H1 (cell line): ENCODE measurements around the gene PNRC1. TPM values are rescaled to one million over a fixed set of nuclear protein-coding genes. Genes with fewer than 3 reads are reported as not detected.

Experiments
- CTCF ChIA-PET: fragments of 300-600 bp; sonication (Branson Sonifier 250); formaldehyde crosslinking; loops from one replicate; lab custom pipeline; 2021; ENCODE audit not compliant: partially characterized antibody; lab: Charles Lee
- POLR2A ChIA-PET: fragments of 300-600 bp; sonication (Branson Sonifier 250); formaldehyde crosslinking; loops from one replicate; lab custom pipeline; 2021; ENCODE audit warnings: inconsistent platforms; ENCODE audit not compliant: partially characterized antibody; lab: Charles Lee
- DNase-seq, 2 experiments: peaks; one replicate each; pipeline versions ENCODE4 v3.0.0 to v3.0.0-alpha.2; 2010 to 2022; ENCODE audit warnings: low spot score in 2 of 2, low read depth in 1 of 2, mixed read lengths in 1 of 2
- FAIRE-seq: peaks from 2 replicates; lab custom pipeline; 2011; peaks lifted over from hg19 to GRCh38; lab: Jason Lieb, UNC
- H2AFZ ChIP-seq: 2 replicates; pipeline ENCODE4 v1.8.1; 2012; ENCODE audit warnings: low read length, inconsistent platforms
- H2AK5ac ChIP-seq: 2 replicates; pipeline ENCODE4 v1.6.1; 2013; ENCODE audit warnings: low read depth, low read length
- H2BK120ac ChIP-seq: replicated peaks from 2 replicates; pipeline ENCODE3; 2013; ENCODE audit warnings: low read depth, low read length, inconsistent platforms
- H2BK12ac ChIP-seq: 2 replicates; pipeline ENCODE4 v1.6.1; 2013; ENCODE audit warnings: low read depth, low read length
- H2BK15ac ChIP-seq: 2 replicates; pipeline ENCODE4 v1.6.1; 2013; ENCODE audit warnings: low read length
- H2BK20ac ChIP-seq: 2 replicates; pipeline ENCODE4 v1.6.1; 2013; ENCODE audit warnings: low read length
- H2BK5ac ChIP-seq: 2 replicates; pipeline ENCODE4 v1.6.1; 2013; ENCODE audit warnings: low read depth, low read length
- H3K14ac ChIP-seq: 2 replicates; pipeline ENCODE4 v1.6.1; 2013; ENCODE audit warnings: inconsistent platforms; ENCODE audit not compliant: insufficient read length
- H3K18ac ChIP-seq: 2 replicates; pipeline ENCODE4 v1.6.1; 2013; ENCODE audit warnings: low read length; ENCODE audit errors: extremely low read depth
- H3K23ac ChIP-seq: 2 replicates; pipeline ENCODE4 v1.6.1; 2013; ENCODE audit warnings: inconsistent platforms; ENCODE audit not compliant: insufficient read length
- H3K23me2 ChIP-seq: 2 replicates; pipeline ENCODE4 v1.6.1; 2013; ENCODE audit warnings: low read depth, low read length
- H3K27ac ChIP-seq: 2 replicates; pipeline ENCODE4 v1.6.1; 2011; ENCODE audit warnings: low read depth, low read length, inconsistent platforms
- H3K27me3 ChIP-seq, 4 experiments: replicated peaks in 1 of 4; 1 replicate in 1 of 4; 2 replicates in 3 of 4; pipeline versions ENCODE4 v1.6.1 to v1.8.1; 2011 to 2013; ENCODE audit warnings: low read length in 3 of 4, mild to moderate bottlenecking in 3 of 4, inconsistent platforms in 2 of 4, mixed read lengths in 2 of 4, moderate library complexity in 1 of 4; ENCODE audit not compliant: control insufficient read depth in 3 of 4, insufficient read depth in 3 of 4; ENCODE audit errors: extremely low read depth in 1 of 4
- H3K36me3 ChIP-seq, 4 experiments: 2 replicates each; pipeline versions ENCODE4 v1.6.1 to v1.8.1; 2011 to 2013; ENCODE audit warnings: mild to moderate bottlenecking in 4 of 4, low read length in 3 of 4, moderate library complexity in 2 of 4, control low read depth in 1 of 4, inconsistent platforms in 1 of 4; ENCODE audit not compliant: insufficient read depth in 4 of 4, control insufficient read depth in 2 of 4
- H3K4ac ChIP-seq: replicated peaks from 2 replicates; pipeline ENCODE3; 2013; ENCODE audit warnings: low read length, low read depth, mixed read lengths, inconsistent platforms; ENCODE audit not compliant: insufficient read length
- H3K4me1 ChIP-seq, 4 experiments: replicated peaks in 1 of 4; 1 replicate in 1 of 4; 2 replicates in 3 of 4; pipeline versions ENCODE4 v1.6.1 to v1.8.1; 2011 to 2013; ENCODE audit warnings: low read length in 3 of 4, inconsistent platforms in 2 of 4, mixed read lengths in 1 of 4; ENCODE audit not compliant: insufficient read depth in 4 of 4, control insufficient read depth in 3 of 4
- H3K4me2 ChIP-seq, 2 experiments: 2 replicates each; pipeline versions ENCODE4 v1.6.1 to v1.8.1; 2011 to 2013; ENCODE audit warnings: low read depth in 2 of 2, low read length in 2 of 2, control low read depth in 1 of 2, inconsistent platforms in 1 of 2, mild to moderate bottlenecking in 1 of 2; ENCODE audit not compliant: insufficient read depth in 1 of 2
- H3K4me3 ChIP-seq, 4 experiments: fragments of 200-600, 300-600 bp in 1 of 4; sonication (generic), shearing (Covaris generic), sonication (Bioruptor Twin) in 1 of 4; 2 replicates each; pipeline versions ENCODE4 v1.5.1 to v1.8.1; 2011 to 2016; ENCODE audit warnings: low read length in 4 of 4, low read depth in 3 of 4, control low read depth in 2 of 4, inconsistent platforms in 2 of 4, mild to moderate bottlenecking in 2 of 4, mixed read lengths in 1 of 4, moderate library complexity in 1 of 4; ENCODE audit not compliant: insufficient read depth in 2 of 4; ENCODE audit errors: extremely low read depth in 1 of 4
- H3K56ac ChIP-seq: replicated peaks from 2 replicates; pipeline ENCODE3; 2013; ENCODE audit warnings: low read depth, mild to moderate bottlenecking, mixed read lengths, low read length, inconsistent platforms; ENCODE audit not compliant: insufficient read length
- H3K79me1 ChIP-seq: 2 replicates; pipeline ENCODE4 v1.6.1; 2013; ENCODE audit warnings: low read depth, low read length, control low read depth
- H3K79me2 ChIP-seq, 2 experiments: 2 replicates each; pipeline versions ENCODE4 v1.6.1 to v1.8.1; 2012 to 2013; ENCODE audit warnings: low read length in 2 of 2, mild to moderate bottlenecking in 2 of 2, inconsistent platforms in 1 of 2; ENCODE audit not compliant: insufficient read depth in 2 of 2, control insufficient read depth in 1 of 2
- H3K9ac ChIP-seq, 4 experiments: replicated peaks in 1 of 4; 1 replicate in 1 of 4; 2 replicates in 3 of 4; pipeline versions ENCODE4 v1.6.1 to v1.8.1; 2011 to 2013; ENCODE audit warnings: low read depth in 3 of 4, low read length in 3 of 4, control low read depth in 2 of 4, mild to moderate bottlenecking in 2 of 4, moderate library complexity in 2 of 4, inconsistent platforms in 1 of 4; ENCODE audit errors: extremely low read depth in 1 of 4
- H3K9me3 ChIP-seq, 2 experiments: 2 replicates each; pipeline versions ENCODE4 v1.6.1 to v1.8.1; 2012 to 2013; ENCODE audit warnings: mild to moderate bottlenecking in 2 of 2, moderate library complexity in 2 of 2, control low read depth in 1 of 2, inconsistent platforms in 1 of 2, low read depth in 1 of 2, low read length in 1 of 2, mixed read lengths in 1 of 2; ENCODE audit not compliant: insufficient read depth in 2 of 2
- H4K20me1 ChIP-seq, 2 experiments: replicated peaks in 1 of 2; 2 replicates each; pipeline versions ENCODE3 to v1.8.1; 2011 to 2013; ENCODE audit warnings: inconsistent platforms in 2 of 2, low read length in 2 of 2, mild to moderate bottlenecking in 1 of 2; ENCODE audit not compliant: insufficient read depth in 2 of 2, control insufficient read depth in 1 of 2
- H4K5ac ChIP-seq: 2 replicates; pipeline ENCODE4 v1.6.1; 2013; ENCODE audit warnings: low read length, low read depth, mixed read lengths, inconsistent platforms; ENCODE audit not compliant: insufficient read length
- H4K8ac ChIP-seq: 2 replicates; pipeline ENCODE4 v1.8.0; 2013; ENCODE audit warnings: mild to moderate bottlenecking, moderate library complexity, low read length, inconsistent platforms; ENCODE audit not compliant: insufficient read depth; ENCODE audit errors: extremely low read depth
- H4K91ac ChIP-seq: replicated peaks from 2 replicates; pipeline ENCODE3; 2013; ENCODE audit warnings: low read length, mixed read lengths, inconsistent platforms; ENCODE audit not compliant: insufficient read length
- CBX8 ChIP-seq: fragments of 300-800, 300-1000 bp; sonication (generic); IDR thresholded peaks from 2 replicates; pipeline ENCODE4 v1.7.1; 2016; ENCODE audit warnings: low read depth, low read length, borderline replicate concordance
- CHD1 ChIP-seq: IDR thresholded peaks from 2 replicates; pipeline ENCODE4 v1.6.1; 2012; ENCODE audit warnings: low read depth, low read length, improper control_type of control experiment
- HDAC2 ChIP-seq, 2 experiments: fragments of 300-600 bp in 1 of 2; sonication (generic) in 1 of 2; IDR thresholded peaks; 2 replicates each; pipeline ENCODE4 v1.6.1; 2011 to 2012; ENCODE audit warnings: low read depth in 2 of 2, low read length in 2 of 2, mild to moderate bottlenecking in 2 of 2, moderate library complexity in 2 of 2, borderline replicate concordance in 1 of 2, inconsistent platforms in 1 of 2
- JUND ChIP-seq: IDR thresholded peaks from 2 replicates; pipeline ENCODE4 v1.6.1; 2011; ENCODE audit warnings: mild to moderate bottlenecking, improper control_type of control experiment, low read length
- KDM4A ChIP-seq: IDR thresholded peaks from one replicate; pipeline ENCODE4 v1.7.1; 2012; ENCODE audit warnings: low read depth, mild to moderate bottlenecking, moderate library complexity, low read length, inconsistent platforms; ENCODE audit not compliant: severe bottlenecking
- MAFK ChIP-seq: IDR thresholded peaks from 2 replicates; pipeline ENCODE4 v1.6.1; 2012; ENCODE audit warnings: low read depth, mild to moderate bottlenecking, improper control_type of control experiment, low read length
- SP2 ChIP-seq: IDR thresholded peaks from 2 replicates; pipeline ENCODE4 v1.6.1; 2012; ENCODE audit warnings: mild to moderate bottlenecking, low read length, inconsistent platforms
- SRF ChIP-seq: IDR thresholded peaks from 2 replicates; pipeline ENCODE4 v1.6.1; 2011; ENCODE audit warnings: mild to moderate bottlenecking, low read depth, low read length, moderate library complexity
- WGBS, 2 experiments: shearing (Covaris generic) in 1 of 2; methylation state at CpG; one replicate each; pipeline versions ENCODE4 v1.1.6 to v1.1.7; 2013 to 2015; ENCODE audit warnings: low lambda C conversion rate in 2 of 2, mixed read lengths in 2 of 2, inconsistent platforms in 1 of 2, low coverage in 1 of 2, missing lambda C conversion rate in 1 of 2; ENCODE audit not compliant: insufficient replicate concordance in 2 of 2, insufficient coverage in 1 of 2, insufficient read length in 1 of 2; ENCODE audit errors: extremely low coverage in 1 of 2, missing lambda C conversion rate in 1 of 2; 5-methylcytosine and 5-hydroxymethylcytosine counted together
- polyA plus RNA-seq, 7 experiments: library from polyadenylated mRNA; depleted of rRNA in 3 of 7; stranded (reverse) in 5 of 7; unstranded in 2 of 7; fragments of >200 nt in 5 of 7; fragments of 200-250 nt in 2 of 7; gene quantifications; 1 replicate in 5 of 7; 2 replicates in 1 of 7; 4 replicates in 1 of 7; pipeline versions ENCODE4 v1.2.1 to v1.2.3, GENCODE V29; 2011 to 2013; ENCODE audit warnings: missing spikeins in 2 of 7, mixed read lengths in 2 of 7
- total RNA-seq: library from RNA; stranded (reverse); fragmentation: NEBNext Ultra II Directional; extraction: Animal tissue kit (Norgen Biotek cat#: 25700); gene quantifications from 2 replicates; pipeline ENCODE4 v1.2.1, GENCODE V29; 2021
- TF ChIP-seq, protein P1 (sequence below), 3 experiments: IDR thresholded peaks; 1 replicate in 2 of 3; 2 replicates in 1 of 3; pipeline versions ENCODE4 v1.5.1 to v1.6.1; 2011; ENCODE audit warnings: low read length in 3 of 3, mild to moderate bottlenecking in 3 of 3, inconsistent platforms in 2 of 3, low read depth in 1 of 3, moderate library complexity in 1 of 3; ENCODE audit not compliant: insufficient read depth in 1 of 3; ENCODE audit errors: control extremely low read depth in 1 of 3

Gene PNRC1
- total and polyA plus RNA-seq, 2 of the 8 experiments (the other 6 are each of a cell fraction or from before 2014, with no cell fraction given), result 6.3 to 48.5 TPM

GRCh38 chr6:89069536-89070163 lies 10.9 kb upstream of the PNRC1 start:
- H2BK120ac ChIP-seq, result no peak overlapping the region
- no peak overlapping the region for H2BK15ac ChIP-seq
- H2AK5ac ChIP-seq, result no peak overlapping the region
- no peaks in the 10 kb centered on the region for H3K27me3 ChIP-seq
- POLR2A ChIA-PET, result interaction anchor here (2.8 kb wide), 1 partner anchor 11 kb away, joined by 11 read pairs; the partner anchor contains the start of gene PNRC1
- no peak overlapping the region for H3K9ac ChIP-seq
- no peak overlapping the region for H2BK5ac ChIP-seq
- CTCF ChIA-PET, result interaction anchor here (0.6 to 2.5 kb wide), 3 partner anchors 56 to 285 kb away, joined by 3 to 10 read pairs (median 4); no protein-coding TSS in a partner anchor
- H3K79me2 ChIP-seq, result no peaks in the 10 kb centered on the region
- H3K9me3 ChIP-seq, result peaks cover 0 to 2% of the 10 kb centered on the region in 2 experiments; a peak in 1 of 4 replicates
- no peak overlapping the region for H3K23ac ChIP-seq
- no peaks in the 10 kb centered on the region for H4K20me1 ChIP-seq
- no peaks in the 10 kb centered on the region for H3K79me1 ChIP-seq
- H3K4ac ChIP-seq, result no peak overlapping the region
- no peaks in the 10 kb centered on the region for H3K23me2 ChIP-seq
- no peak overlapping the region for H4K8ac ChIP-seq
- DNase-seq (no peak), FAIRE-seq (no peak)
- no peak overlapping the region for H3K14ac ChIP-seq
- no peaks in the 10 kb centered on the region for H3K4me1 ChIP-seq
- no peaks in the 10 kb centered on the region for H3K36me3 ChIP-seq
- H3K18ac ChIP-seq, result no peak overlapping the region
- no peak overlapping the region for H4K91ac ChIP-seq
- no peak overlapping the region for H3K27ac ChIP-seq
- no peak overlapping the region for H2BK12ac ChIP-seq
- WGBS, 2 experiments, result 80% methylated on average over 10 of the region's 10 CpGs; no CpG with 5 or more reads in 1 of the 2 experiments
- H3K4me2 ChIP-seq, result no peak overlapping the region
- no peak overlapping the region for H3K56ac ChIP-seq
- no peak overlapping the region for H3K4me3 ChIP-seq
- no peak overlapping the region for H4K5ac ChIP-seq
- H2AFZ ChIP-seq, result no peak overlapping the region
- no peak overlapping the region for H2BK20ac ChIP-seq
- no peak for TF ChIP-seq CHD1
- TF ChIP-seq CBX8, result no peak
- TF ChIP-seq, protein P1, sequence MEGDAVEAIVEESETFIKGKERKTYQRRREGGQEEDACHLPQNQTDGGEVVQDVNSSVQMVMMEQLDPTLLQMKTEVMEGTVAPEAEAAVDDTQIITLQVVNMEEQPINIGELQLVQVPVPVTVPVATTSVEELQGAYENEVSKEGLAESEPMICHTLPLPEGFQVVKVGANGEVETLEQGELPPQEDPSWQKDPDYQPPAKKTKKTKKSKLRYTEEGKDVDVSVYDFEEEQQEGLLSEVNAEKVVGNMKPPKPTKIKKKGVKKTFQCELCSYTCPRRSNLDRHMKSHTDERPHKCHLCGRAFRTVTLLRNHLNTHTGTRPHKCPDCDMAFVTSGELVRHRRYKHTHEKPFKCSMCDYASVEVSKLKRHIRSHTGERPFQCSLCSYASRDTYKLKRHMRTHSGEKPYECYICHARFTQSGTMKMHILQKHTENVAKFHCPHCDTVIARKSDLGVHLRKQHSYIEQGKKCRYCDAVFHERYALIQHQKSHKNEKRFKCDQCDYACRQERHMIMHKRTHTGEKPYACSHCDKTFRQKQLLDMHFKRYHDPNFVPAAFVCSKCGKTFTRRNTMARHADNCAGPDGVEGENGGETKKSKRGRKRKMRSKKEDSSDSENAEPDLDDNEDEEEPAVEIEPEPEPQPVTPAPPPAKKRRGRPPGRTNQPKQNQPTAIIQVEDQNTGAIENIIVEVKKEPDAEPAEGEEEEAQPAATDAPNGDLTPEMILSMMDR (IDR thresholded peaks at IDR 0.05; ENCODE audit: control extremely low read depth in 1 of 3, insufficient read depth in 1 of 3, low read depth in 1 of 3, low read length in 3 of 3), result no peak
- TF ChIP-seq JUND, result no peak
- no peak for TF ChIP-seq HDAC2 (IDR thresholded peaks at IDR 0.05; ENCODE audit: borderline replicate concordance in 1 of 2, low read depth in 2 of 2, low read length in 2 of 2)
- TF ChIP-seq KDM4A, result no peak
- TF ChIP-seq SP2, result no peak
- TF ChIP-seq SRF, result no peak
- no peak for TF ChIP-seq MAFK
